ENCODE data around the gene VAPA.
"Not testable (repeated sequence)": the region's sequence is repeated elsewhere in the genome, so short reads cannot be mapped to it uniquely, and the experiment has no call there.

VAPA gene

DNA sequence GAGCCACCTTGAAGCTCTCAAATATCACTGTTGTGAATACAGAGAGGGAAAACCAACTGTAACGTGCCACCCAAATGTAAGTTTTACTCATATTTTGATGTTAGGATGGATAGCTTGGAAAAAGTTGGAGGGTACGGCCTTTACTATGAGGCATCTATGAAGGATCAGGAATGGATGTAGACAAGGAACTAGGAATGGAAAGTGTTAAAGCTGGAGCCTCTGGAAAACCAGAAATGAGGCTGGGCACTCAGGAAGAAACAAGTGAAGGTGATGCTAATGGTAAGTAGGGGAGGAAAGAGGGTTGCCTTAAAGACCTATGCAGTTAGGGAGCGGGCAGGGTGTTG, 27.8 kb upstream of the VAPA start:
- no peak for DNase-seq

DNA sequence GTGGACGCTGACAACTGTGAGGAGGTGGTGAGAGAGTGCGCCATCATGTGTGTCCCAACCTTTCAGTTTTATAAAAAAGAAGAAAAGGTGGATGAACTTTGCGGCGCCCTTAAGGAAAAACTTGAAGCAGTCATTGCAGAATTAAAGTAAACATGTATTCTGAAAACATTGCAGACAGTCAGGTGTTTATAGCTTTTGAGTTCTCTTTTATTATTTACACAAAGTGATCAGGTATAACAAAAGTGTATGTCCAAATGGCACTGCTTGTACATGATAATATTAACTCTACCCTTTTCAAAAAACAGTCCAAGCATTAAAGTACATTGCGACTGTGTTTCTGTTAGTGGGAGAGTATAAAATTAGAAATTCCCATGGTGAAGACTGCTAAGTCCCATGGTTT, 25.8 kb upstream of the VAPA start:
- DNase-seq = no peak

DNA sequence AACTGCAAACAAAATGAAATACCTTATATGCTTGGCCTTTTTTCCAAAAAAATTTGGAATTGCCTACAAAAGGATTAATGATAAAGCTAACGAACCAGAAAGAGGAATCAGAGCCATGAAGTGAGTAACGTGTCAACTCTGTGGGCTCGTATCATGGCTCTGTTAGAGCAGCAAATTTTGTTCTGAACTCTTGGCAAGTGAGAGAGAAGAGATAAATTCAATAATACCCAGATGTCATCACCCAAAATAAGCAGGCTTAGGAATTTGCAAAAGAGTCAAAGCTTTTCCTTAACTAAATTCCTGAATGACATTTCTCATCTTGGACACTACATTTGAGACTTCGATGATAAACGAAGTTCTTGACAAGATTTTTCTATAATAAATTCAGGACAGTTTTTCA, 23.6 kb upstream of the VAPA start:
- no peak for DNase-seq

- DNase-seq = no peak
Observed at GRCh38 chr18:9890957-9891356, 22.9 kb upstream of the VAPA start.

- DNase-seq = not testable (repeated sequence)
Observed at GRCh38 chr18:9891515-9891914, 22.3 kb upstream of the VAPA start.

- no peak for DNase-seq
Observed at GRCh38 chr18:9894454-9895068, 19.3 kb upstream of the VAPA start.

- no peak for DNase-seq
Observed at GRCh38 chr18:9897129-9897528, 16.7 kb upstream of the VAPA start.

- DNase-seq = not testable (repeated sequence)
Observed at GRCh38 chr18:9897787-9898291, 16.0 kb upstream of the VAPA start.

DNA sequence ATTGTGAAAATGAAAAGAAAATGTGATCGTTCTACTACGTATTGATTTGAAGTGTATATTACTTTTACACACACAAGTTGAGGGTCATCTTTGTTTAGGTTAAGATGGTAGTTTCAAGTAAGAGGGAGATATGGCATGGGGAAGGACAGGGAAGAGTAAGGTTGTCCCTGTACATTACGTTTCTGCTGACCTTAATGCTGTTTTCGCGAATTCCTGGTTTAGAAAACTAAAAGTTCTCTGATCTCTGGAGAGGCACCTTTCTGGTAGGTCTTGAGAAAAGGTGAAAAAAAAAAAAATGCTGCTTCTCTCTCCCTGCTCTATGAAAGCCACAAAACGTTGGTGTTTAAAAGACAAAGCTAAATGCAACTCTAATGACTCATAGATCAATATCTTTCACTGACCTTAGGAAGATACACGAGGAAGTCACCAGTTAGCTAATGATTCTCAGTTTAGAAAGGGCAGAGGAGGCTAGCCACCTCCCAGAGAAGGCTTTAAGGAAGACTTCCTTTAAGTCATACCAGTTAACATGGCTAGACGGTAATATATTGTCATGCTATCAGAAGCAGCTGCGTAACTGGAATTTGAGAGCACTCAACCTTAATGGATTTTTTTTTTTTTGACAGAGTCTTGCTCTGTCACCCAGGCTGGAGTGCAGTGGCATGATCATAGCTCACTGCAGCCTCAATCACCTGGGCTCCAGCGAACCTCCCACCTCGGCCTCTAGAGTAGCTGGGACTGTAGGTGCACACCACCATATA, 14.8 kb upstream of the VAPA start:
- DNase-seq = no peak

GRCh38 chr18:9899550-9899930, 14.3 kb upstream of the VAPA start:
- DNase-seq = not testable (repeated sequence)

DNA sequence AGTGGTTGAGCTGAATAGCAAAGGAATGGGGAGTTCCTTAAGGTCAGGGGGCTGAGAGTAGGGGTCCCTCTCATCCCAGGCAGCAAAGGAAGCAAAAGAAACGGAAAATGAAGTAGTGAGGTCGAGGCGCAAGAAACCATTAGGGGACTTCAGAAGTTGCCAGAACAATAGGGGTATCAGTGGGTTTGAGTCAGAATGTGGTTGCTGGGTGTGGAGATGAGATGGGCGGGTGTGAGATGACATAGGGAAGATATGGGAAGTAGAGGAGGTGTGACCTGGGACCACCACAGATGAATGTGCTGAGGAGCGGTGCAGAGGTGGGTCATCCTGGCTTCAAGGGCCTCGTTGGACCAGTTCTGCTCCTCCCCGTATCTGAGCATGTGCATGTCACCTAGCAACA, 13.1 kb upstream of the VAPA start:
- no peak for DNase-seq

DNA sequence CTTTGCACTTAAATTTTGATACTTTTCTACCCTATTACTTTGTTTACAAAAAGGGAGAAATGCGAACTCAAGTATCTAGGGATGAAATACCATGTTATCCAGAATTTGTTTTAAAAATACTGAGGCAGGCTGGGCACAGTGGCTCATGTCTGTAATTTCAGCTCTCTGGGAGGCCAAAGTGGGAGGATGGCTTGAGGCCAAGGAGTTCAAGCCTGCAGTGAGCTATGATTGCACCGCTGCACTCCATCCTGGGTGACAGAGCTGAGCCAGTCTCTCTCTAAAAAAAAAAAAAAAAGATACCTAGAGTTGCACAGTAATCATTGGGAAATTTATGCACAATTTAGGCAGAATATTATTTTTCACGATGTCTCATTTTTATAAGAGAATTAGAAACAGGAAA, 12.4 kb upstream of the VAPA start:
- no peak for DNase-seq

DNA sequence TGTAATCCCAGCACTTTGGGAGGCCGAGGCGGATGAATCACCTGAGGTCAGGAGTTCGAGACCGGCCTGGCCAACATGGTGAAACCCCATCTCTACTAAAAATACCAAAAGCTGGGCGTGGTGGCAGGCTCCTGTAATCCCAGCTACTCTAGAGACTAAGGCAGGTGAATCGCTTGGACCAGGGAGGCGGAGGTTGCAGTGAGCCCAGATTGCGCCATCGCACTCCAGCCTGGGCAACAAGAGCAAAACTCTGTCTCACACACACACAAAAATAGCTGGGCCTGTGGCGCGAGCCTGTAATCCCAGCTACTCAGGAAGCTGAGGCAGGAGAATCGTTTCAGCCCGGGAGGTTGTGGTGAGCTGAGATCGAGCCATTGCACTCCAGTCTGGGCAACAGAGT, 11.6 kb upstream of the VAPA start:
- DNase-seq = not testable (repeated sequence)

GRCh38 chr18:9902832-9903231, 11.0 kb upstream of the VAPA start:
- DNase-seq = no peak

DNA sequence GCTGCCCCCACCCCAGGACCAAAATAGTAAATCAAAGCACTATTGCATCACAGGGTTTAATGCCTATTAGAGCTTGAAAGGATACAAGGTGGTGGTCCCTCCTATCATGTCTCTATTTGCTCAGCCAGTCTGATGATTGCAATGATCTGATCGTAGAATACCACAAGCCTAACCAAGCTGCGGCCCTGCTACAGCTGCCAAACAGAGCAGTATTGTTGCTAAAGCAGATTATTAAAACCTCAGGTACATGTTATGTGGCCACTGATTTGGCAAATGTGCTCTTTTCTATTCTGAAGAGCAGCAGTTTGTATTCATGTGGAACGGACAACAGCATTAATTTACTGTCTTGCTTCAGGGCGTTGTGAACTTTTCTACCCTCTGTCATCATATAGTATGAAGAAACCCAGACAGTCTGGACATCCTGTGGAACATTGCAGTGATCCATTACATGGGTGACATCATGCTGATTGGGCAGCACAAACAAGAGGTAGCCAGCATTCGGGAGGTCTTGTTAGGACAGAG, 8.4 kb upstream of the VAPA start:
- DNase-seq = no peak

DNA sequence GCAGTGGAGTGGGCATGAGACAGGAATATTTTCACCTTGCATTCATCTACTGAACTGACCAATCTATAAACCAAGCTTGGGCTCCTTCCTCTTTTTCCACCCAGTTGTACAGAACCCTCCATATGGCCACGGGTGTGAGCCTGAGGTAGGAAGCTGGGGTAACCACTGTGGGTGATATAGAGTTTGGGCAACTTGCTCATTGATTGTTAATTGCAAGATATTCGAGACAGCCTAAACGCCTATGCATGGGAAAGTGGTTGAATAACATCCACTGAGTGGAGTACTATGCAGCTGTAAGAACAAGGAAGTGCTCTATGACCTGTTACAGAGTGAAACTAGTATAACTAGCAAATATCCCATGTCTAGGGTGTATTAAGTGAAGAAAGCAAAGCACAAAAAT, 7.3 kb upstream of the VAPA start:
- DNase-seq = no peak

DNA sequence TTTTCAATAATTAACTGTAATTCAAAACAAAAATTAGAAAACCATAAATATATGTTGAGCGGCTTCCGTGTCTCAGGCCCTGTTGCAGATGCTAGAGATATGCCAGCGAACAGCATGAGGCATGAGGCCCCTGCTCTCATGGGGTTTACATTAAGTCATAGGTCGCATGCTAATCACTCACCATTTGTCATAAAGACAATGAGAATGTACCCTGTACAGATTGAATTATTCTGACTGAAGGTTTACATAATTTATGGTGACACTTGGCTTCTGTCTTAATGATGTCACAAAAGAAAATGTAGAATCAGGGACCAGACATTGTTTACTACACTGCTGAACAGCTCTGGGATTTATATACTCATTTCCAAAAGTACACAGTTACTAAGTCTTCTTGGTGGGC, 5.9 kb upstream of the VAPA start:
- DNase-seq = no peak

GRCh38 chr18:9910071-9910470, 3.7 kb upstream of the VAPA start:
- DNase-seq = no peak

GRCh38 chr18:9910661-9911060, 3.2 kb upstream of the VAPA start:
- DNase-seq = no peak

DNA sequence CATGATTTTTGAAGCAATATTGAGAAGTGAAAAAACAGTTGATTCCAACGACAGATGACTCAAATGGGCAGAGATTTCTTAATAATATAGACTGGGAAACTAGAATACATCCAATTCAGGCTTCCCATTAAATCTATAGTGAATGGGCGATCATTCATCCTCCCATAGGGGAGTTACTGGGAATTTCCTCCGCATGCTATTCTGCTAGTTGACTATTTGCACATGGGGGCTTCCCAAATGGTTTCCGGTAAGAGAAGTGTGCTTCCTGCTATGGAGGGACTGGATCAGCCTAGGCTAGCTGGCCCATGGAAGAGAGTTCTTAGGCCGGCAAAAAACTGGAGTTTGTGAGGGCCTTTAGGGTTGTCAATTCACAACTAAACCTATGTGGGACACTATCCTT, 2.6 kb upstream of the VAPA start:
- no peak for DNase-seq

DNA sequence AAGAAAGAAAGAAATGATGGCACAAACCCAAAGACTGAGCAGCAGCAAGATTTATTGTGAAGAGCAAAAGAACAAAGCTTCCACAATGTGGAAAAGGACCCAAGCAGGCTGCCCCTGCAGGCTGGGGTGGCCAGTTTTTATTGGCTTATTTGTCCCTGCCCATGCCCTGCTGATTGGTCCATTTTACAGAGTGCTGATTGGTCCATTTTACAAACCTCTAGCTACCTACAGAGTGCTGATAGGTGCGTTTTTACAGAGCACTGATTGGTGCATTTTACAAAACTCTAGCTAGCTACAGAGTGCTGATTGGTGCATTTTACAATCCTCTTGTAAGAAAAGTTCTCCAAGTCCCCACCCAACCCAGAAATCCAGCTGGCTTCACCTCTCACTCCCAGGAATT, 1.5 kb upstream of the VAPA start:
- DNase-seq = not testable (repeated sequence)

DNA sequence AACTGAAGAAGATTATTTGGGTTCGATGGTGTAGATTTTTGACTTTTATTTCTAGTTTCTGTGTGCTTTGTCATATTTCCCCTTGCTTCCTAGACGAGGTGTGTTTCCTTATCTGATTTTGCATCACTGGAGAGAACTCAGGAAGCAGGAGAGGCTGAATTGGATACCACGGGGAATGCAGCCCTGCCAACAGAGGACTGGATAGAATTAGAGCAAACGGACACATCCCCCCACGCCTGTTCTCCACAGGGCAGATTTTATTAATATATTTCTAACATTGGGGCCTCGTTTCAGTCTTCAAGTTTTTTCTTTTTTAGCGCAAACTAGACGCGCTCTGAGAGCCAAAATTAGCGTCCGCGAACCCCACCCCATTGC, 678 bp upstream of the VAPA start:
- DNase-seq = no peak

DNA sequence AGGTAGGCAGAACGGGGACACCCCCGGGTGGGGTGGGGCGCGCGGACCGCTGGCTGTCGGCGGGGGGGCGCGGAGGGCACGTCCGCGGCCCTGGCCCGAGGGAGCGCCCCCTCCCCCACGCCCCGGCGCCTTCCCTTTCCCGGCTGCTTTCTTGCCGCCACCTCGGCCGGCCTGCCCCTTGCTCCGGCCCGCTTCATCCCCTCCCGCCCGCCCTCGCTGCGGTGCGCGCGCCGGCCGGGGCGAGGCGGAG, 443 bp downstream of the VAPA start:
- DNase-seq = no peak

- peak; percentile 13 for DNase-seq
Observed at GRCh38 chr18:9914584-9915290, 921 bp downstream of the VAPA start.

Data from T1000 (cell line).